CD14-positive monocyte (primary cell): Measurements from ENCODE around the gene TTLL7. TPM values are rescaled to one million over a fixed set of nuclear protein-coding genes. Genes with fewer than 3 reads are reported as not detected.

Experiments
- DNase-seq, 3 donors: peaks; one replicate each; pipeline ENCODE4 v3.0.0-alpha.2; 2011 to 2022
- H2AFZ ChIP-seq: 2 replicates; pipeline ENCODE4 v1.6.0; 2012; ENCODE audit warnings: mild to moderate bottlenecking, low read depth, low read length, inconsistent platforms; ENCODE audit not compliant: insufficient read depth, poor library complexity, severe bottlenecking
- H3K27ac ChIP-seq, 2 donors: 1 replicate in 1 of 2; 2 replicates in 1 of 2; pipeline ENCODE4 v1.5.1; 2012 to 2013; ENCODE audit warnings: low read length in 2 of 2, control low read depth in 1 of 2, inconsistent platforms in 1 of 2, low read depth in 1 of 2, mild to moderate bottlenecking in 1 of 2
- H3K27me3 ChIP-seq, 2 donors: one replicate each; pipeline versions ENCODE4 v1.6.0 to v1.6.1; 2011 to 2013; ENCODE audit warnings: low read length in 2 of 2; ENCODE audit not compliant: control insufficient read depth in 2 of 2, insufficient read depth in 2 of 2
- H3K36me3 ChIP-seq, 2 donors: replicated peaks in 1 of 2; 1 replicate in 1 of 2; 2 replicates in 1 of 2; pipeline versions ENCODE4 v1.5.1 to v1.6.1; 2012 to 2013; ENCODE audit warnings: low read length in 2 of 2, control low read depth in 1 of 2, inconsistent platforms in 1 of 2, mild to moderate bottlenecking in 1 of 2; ENCODE audit not compliant: insufficient read depth in 2 of 2, control insufficient read depth in 1 of 2
- H3K4me1 ChIP-seq, 2 donors: 1 replicate in 1 of 2; 2 replicates in 1 of 2; pipeline versions ENCODE4 v1.5.1 to v1.6.1; 2012 to 2013; ENCODE audit warnings: low read length in 2 of 2, control low read depth in 1 of 2, inconsistent platforms in 1 of 2, mild to moderate bottlenecking in 1 of 2, moderate library complexity in 1 of 2; ENCODE audit not compliant: insufficient read depth in 2 of 2, control insufficient read depth in 1 of 2
- H3K4me2 ChIP-seq: replicated peaks from 2 replicates; pipeline ENCODE3; 2012; ENCODE audit warnings: low read length, moderate library complexity, mild to moderate bottlenecking; ENCODE audit not compliant: poor library complexity, severe bottlenecking; ENCODE audit errors: extremely low read depth
- H3K4me3 ChIP-seq, 3 experiments: fragments of 200-600 bp in 1 of 3; sonication (generic) in 1 of 3; replicated peaks in 1 of 3; 1 replicate in 2 of 3; 2 replicates in 1 of 3; pipeline ENCODE4 v1.5.1; 2011 to 2013; ENCODE audit warnings: low read length in 3 of 3, mild to moderate bottlenecking in 3 of 3, control low read depth in 2 of 3, low read depth in 2 of 3, inconsistent platforms in 1 of 3, moderate library complexity in 1 of 3
- H3K79me2 ChIP-seq: 2 replicates; pipeline ENCODE4 v1.6.0; 2012; ENCODE audit warnings: mild to moderate bottlenecking, control low read depth, inconsistent platforms, low read length, moderate library complexity; ENCODE audit not compliant: insufficient read depth
- H3K9ac ChIP-seq: 2 replicates; pipeline ENCODE4 v1.6.0; 2017; ENCODE audit warnings: low read length, mild to moderate bottlenecking; ENCODE audit not compliant: insufficient read depth, poor library complexity, severe bottlenecking
- H3K9me3 ChIP-seq, 2 donors: replicated peaks in 1 of 2; 1 replicate in 1 of 2; 2 replicates in 1 of 2; pipeline versions ENCODE4 v1.5.1 to v1.6.1; 2012 to 2013; ENCODE audit warnings: low read length in 2 of 2, control low read depth in 1 of 2; ENCODE audit not compliant: control insufficient read depth in 1 of 2, insufficient read depth in 1 of 2
- H4K20me1 ChIP-seq: 2 replicates; pipeline ENCODE4 v1.6.0; 2012; ENCODE audit warnings: mild to moderate bottlenecking, low read length, control low read depth, moderate library complexity; ENCODE audit not compliant: insufficient read depth
- H3K27ac Mint-ChIP-seq, 7 donors: one replicate each; pipeline ENCODE4 v1.8.0; 2020; ENCODE audit warnings: mild to moderate bottlenecking in 7 of 7, mixed read lengths in 7 of 7, moderate library complexity in 6 of 7, inconsistent platforms in 2 of 7
- H3K27me3 Mint-ChIP-seq, 3 donors: one replicate each; pipeline ENCODE4 v1.8.0; 2021 to 2022; ENCODE audit warnings: low read depth in 3 of 3, mild to moderate bottlenecking in 3 of 3, mixed read lengths in 3 of 3, moderate library complexity in 3 of 3, inconsistent platforms in 1 of 3
- H3K36me3 Mint-ChIP-seq, 2 donors: one replicate each; pipeline ENCODE4 v1.8.0; 2020; ENCODE audit warnings: mixed read lengths in 2 of 2, inconsistent platforms in 1 of 2, mild to moderate bottlenecking in 1 of 2
- H3K4me1 Mint-ChIP-seq: one replicate; pipeline ENCODE4 v1.8.0; 2020; ENCODE audit warnings: mild to moderate bottlenecking, mixed read lengths
- H3K4me3 Mint-ChIP-seq, 2 donors: one replicate each; pipeline ENCODE4 v1.8.0; 2020; ENCODE audit warnings: mild to moderate bottlenecking in 2 of 2, mixed read lengths in 2 of 2, moderate library complexity in 1 of 2
- H3K9me3 Mint-ChIP-seq, 7 donors: one replicate each; pipeline ENCODE4 v1.8.0; 2020 to 2022; ENCODE audit warnings: mixed read lengths in 7 of 7, mild to moderate bottlenecking in 6 of 7, moderate library complexity in 6 of 7, inconsistent platforms in 2 of 7
- WGBS: methylation state at CpG from one replicate; pipeline ENCODE4 v1.1.5; 2013; ENCODE audit warnings: missing lambda C conversion rate; ENCODE audit not compliant: insufficient coverage; 5-methylcytosine and 5-hydroxymethylcytosine counted together
- intact Hi-C, 2 donors: fragments of 100-400 bp; cut with micrococcal nuclease; formaldehyde crosslinking; loops; one replicate each; pipeline versions ENCODE4 v1.15.0 to v1.15.1; 2023
- polyA plus RNA-seq, 3 donors: library from polyadenylated mRNA; depleted of rRNA in 1 of 3; unstranded in 2 of 3; stranded (reverse) in 1 of 3; fragments of 300-500 nt in 2 of 3; fragments of >200 nt in 1 of 3; fragmentation: Illumina TruSeq in 2 of 3; gene quantifications; 1 replicate in 2 of 3; 2 replicates in 1 of 3; pipeline ENCODE4 v1.2.3, GENCODE V29; 2012 to 2021
- TF ChIP-seq, protein P1 (sequence below): fragments of 200-600 bp; IDR thresholded peaks from one replicate; pipeline ENCODE4 v1.8.0; 2022; ENCODE audit warnings: antibody characterized with exemption, mild to moderate bottlenecking

Gene TTLL7
- polyA plus RNA-seq, 3 donors = 0.12 to 0.69 TPM; not detected in 1

DNA sequence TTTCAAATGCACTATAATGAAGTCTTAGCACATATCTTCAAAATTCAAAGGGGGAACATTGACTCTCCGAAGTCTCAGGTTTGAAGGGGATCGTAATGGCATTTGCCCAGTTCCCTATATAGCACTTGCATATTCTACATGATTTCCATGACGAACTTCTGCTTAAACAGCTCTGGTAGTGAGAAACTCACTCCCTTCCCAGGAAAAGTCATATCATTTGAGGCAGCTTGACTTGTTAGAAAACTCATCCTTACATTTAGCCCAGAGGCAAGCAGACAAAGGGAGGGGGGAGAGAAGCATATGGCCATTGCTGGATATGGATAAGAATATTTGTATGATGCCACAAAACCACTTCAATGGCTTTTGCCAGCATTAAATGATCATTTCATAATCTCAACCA lies 27.0 kb upstream of the TTLL7 start:
- H3K4me1 ChIP-seq = no peaks in the 10 kb centered on the region
- TF ChIP-seq, protein P1, sequence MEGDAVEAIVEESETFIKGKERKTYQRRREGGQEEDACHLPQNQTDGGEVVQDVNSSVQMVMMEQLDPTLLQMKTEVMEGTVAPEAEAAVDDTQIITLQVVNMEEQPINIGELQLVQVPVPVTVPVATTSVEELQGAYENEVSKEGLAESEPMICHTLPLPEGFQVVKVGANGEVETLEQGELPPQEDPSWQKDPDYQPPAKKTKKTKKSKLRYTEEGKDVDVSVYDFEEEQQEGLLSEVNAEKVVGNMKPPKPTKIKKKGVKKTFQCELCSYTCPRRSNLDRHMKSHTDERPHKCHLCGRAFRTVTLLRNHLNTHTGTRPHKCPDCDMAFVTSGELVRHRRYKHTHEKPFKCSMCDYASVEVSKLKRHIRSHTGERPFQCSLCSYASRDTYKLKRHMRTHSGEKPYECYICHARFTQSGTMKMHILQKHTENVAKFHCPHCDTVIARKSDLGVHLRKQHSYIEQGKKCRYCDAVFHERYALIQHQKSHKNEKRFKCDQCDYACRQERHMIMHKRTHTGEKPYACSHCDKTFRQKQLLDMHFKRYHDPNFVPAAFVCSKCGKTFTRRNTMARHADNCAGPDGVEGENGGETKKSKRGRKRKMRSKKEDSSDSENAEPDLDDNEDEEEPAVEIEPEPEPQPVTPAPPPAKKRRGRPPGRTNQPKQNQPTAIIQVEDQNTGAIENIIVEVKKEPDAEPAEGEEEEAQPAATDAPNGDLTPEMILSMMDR = no peak
- Mint-ChIP-seq H3K4me3 (no peak overlapping the region), H3K27me3 (peaks cover 0 to 2% (median 0%) of the 10 kb centered on the region in 3 donors), H3K27ac (no peak overlapping the region), H3K9me3 (peaks cover 0 to 9% (median 5%) of the 10 kb centered on the region in 7 donors), H3K36me3 (no peaks in the 10 kb centered on the region), H3K4me1 (no peaks in the 10 kb centered on the region)
- H3K36me3 ChIP-seq = no peaks in the 10 kb centered on the region
- no peaks in the 10 kb centered on the region for H3K79me2 ChIP-seq
- H3K4me3 ChIP-seq = no peak overlapping the region
- H3K27me3 ChIP-seq = no peaks in the 10 kb centered on the region
- H2AFZ ChIP-seq = no peak overlapping the region
- no peak overlapping the region for H3K4me2 ChIP-seq
- no peak overlapping the region for H3K27ac ChIP-seq
- H4K20me1 ChIP-seq = no peaks in the 10 kb centered on the region
- peaks cover 0 to 3% of the 10 kb centered on the region in 2 donors for H3K9me3 ChIP-seq
- intact Hi-C loops = no loop called here
- no peak overlapping the region for H3K9ac ChIP-seq
- WGBS = no CpG with 5 or more reads among the region's 3 CpGs
- DNase-seq = no peak

DNA sequence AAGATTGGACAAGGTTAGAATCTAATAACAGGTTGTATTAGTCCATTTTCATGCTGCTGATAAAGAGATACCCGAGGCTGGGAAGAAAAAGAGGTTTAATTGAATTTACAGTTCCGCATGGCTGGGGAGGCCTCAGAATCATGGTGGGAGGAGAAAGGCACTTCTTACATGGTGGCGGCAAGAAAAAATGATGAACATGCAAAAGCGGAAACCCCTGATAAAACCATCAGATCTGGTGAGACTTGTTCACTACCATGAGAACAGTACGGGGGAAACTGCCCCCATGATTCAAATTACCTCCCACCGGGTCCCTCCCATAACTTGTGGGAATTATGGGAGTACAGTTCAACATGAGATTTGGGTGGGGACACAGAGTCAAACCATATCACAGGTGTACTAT lies 22.9 kb upstream of the TTLL7 start:
- no peak overlapping the region for H3K27ac Mint-ChIP-seq
- TF ChIP-seq, protein P1 = no peak

More for the DNA sequence above, 22.9 kb upstream of the TTLL7 start:
- Histone ChIP-seq H3K27ac (no peak overlapping the region), H3K4me2 (no peak overlapping the region), H3K79me2 (no peaks in the 10 kb centered on the region), H2AFZ (no peak overlapping the region), H3K4me3 (no peak overlapping the region), H3K27me3 (no peaks in the 10 kb centered on the region), H3K36me3 (no peaks in the 10 kb centered on the region), H3K9me3 (peaks cover 0 to 3% of the 10 kb centered on the region in 2 donors), H3K9ac (no peak overlapping the region), H4K20me1 (no peaks in the 10 kb centered on the region), H3K4me1 (no peaks in the 10 kb centered on the region)
- WGBS = 90% methylated on average over 2 of the region's 6 CpGs
- intact Hi-C loops = no loop called here
- H3K27me3 Mint-ChIP-seq = no peaks in the 10 kb centered on the region
- no peaks in the 10 kb centered on the region for H3K4me1 Mint-ChIP-seq
- no peaks in the 10 kb centered on the region for H3K36me3 Mint-ChIP-seq
- DNase-seq = no peak
- no peak overlapping the region for H3K4me3 Mint-ChIP-seq
- H3K9me3 Mint-ChIP-seq = peaks cover 0 to 5% (median 4%) of the 10 kb centered on the region in 7 donors
